GM12878 (cell line): ENCODE measurements around the gene ZNF93. TPM values are rescaled to one million over a fixed set of nuclear protein-coding genes. Genes with fewer than 3 reads are reported as not detected.

Experiments
- ATAC-seq: fragments of 200-7000 bp; cut with Tn5 transposase; 3 replicates; pipeline ENCODE4 v1.9.1; 2020; ENCODE audit warnings: mild to moderate bottlenecking, moderate library complexity
- Bru-seq: library from RNA; stranded (reverse); fragments of 400-500 nt; gene quantifications from one replicate; lab custom pipeline; 2021; lab: Mats Ljungman, UMichigan
- BruChase-seq, 2 experiments: library from RNA; stranded (reverse); fragments of 400-500 nt; gene quantifications; one replicate each; lab custom pipeline; 2021; lab: Mats Ljungman, UMichigan
- BruUV-seq: library from RNA; stranded (reverse); fragments of 400-500 nt; replicated peaks from 2 replicates; lab custom pipeline; 2021; lab: Mats Ljungman, UMichigan
- CTCF ChIA-PET: fragments of 300-600 bp; sonication (Branson Sonifier 250); formaldehyde crosslinking; extraction: SDS; loops from one replicate; lab custom pipeline; 2021; ENCODE audit warnings: inconsistent platforms; lab: Yijun Ruan, JAX
- POLR2A ChIA-PET: fragments of 350-600 bp; formaldehyde crosslinking; extraction: SDS; loops from one replicate; lab custom pipeline; 2021; ENCODE audit warnings: inconsistent platforms; lab: Charles Lee
- RAD21 ChIA-PET: fragments of 300-600 bp; sonication (Branson Sonifier 250); formaldehyde crosslinking; loops from one replicate; lab custom pipeline; 2023; ENCODE audit warnings: antibody characterized with exemption; ENCODE audit not compliant: unreplicated experiment; lab: Charles Lee
- SMC1A ChIA-PET: fragments of 300-600 bp; sonication (Branson Sonifier 250); formaldehyde crosslinking; loops from one replicate; lab custom pipeline; 2023; ENCODE audit not compliant: unreplicated experiment, uncharacterized antibody; lab: Charles Lee
- DNase-seq: peaks from one replicate; pipeline ENCODE4 v3.0.0-alpha.2; 2011; ENCODE audit warnings: low read depth, low spot score
- FAIRE-seq: peaks from 3 replicates; lab custom pipeline; 2011; peaks lifted over from hg19 to GRCh38; lab: Jason Lieb, UNC
- H2AFZ ChIP-seq: 2 replicates; pipeline ENCODE4 v1.6.0; 2011; ENCODE audit warnings: low read depth, low read length, control low read depth; ENCODE audit not compliant: control insufficient read depth
- H3K27ac ChIP-seq: 2 replicates; pipeline ENCODE4 v1.5.1; 2011; ENCODE audit warnings: control low read depth; ENCODE audit not compliant: control insufficient read depth, insufficient read depth
- H3K27me3 ChIP-seq, 2 experiments: replicated peaks in 1 of 2; 2 replicates each; pipeline versions ENCODE4 v1.6.0 to v1.6.1; 2011; ENCODE audit warnings: low read length in 1 of 2; ENCODE audit not compliant: control insufficient read depth in 2 of 2, insufficient read depth in 2 of 2
- H3K36me3 ChIP-seq, 2 experiments: 2 replicates each; pipeline ENCODE4 v1.5.1; 2011; ENCODE audit warnings: low read length in 1 of 2; ENCODE audit not compliant: control insufficient read depth in 2 of 2, insufficient read depth in 2 of 2
- H3K4me1 ChIP-seq: 2 replicates; pipeline ENCODE4 v1.6.1; 2011; ENCODE audit warnings: mild to moderate bottlenecking, low read length, moderate library complexity, mixed read lengths; ENCODE audit not compliant: control insufficient read depth, insufficient read depth
- H3K4me2 ChIP-seq: 2 replicates; pipeline ENCODE4 v1.6.0; 2011; ENCODE audit warnings: control low read depth; ENCODE audit not compliant: control insufficient read depth, insufficient read depth
- H3K4me3 ChIP-seq: fragments of 200-600 bp; sonication (generic); 2 replicates; pipeline ENCODE4 v1.5.1; 2016
- H3K79me2 ChIP-seq: 2 replicates; pipeline ENCODE4 v1.6.0; 2011; ENCODE audit warnings: low read length; ENCODE audit not compliant: control insufficient read depth, insufficient read depth
- H3K9ac ChIP-seq: 2 replicates; pipeline ENCODE4 v1.8.0; 2011; ENCODE audit warnings: low read length, control low read depth, mixed read lengths; ENCODE audit not compliant: control insufficient read depth, insufficient read depth
- H3K9me3 ChIP-seq: replicated peaks from 3 replicates; pipeline ENCODE4 v1.5.1; 2011; ENCODE audit warnings: mild to moderate bottlenecking, low read length; ENCODE audit not compliant: control insufficient read depth, insufficient read depth
- H4K20me1 ChIP-seq: 2 replicates; pipeline ENCODE4 v1.6.0; 2011; ENCODE audit not compliant: control insufficient read depth, insufficient read depth
- CBX3 ChIP-seq: fragments of 200-600 bp; sonication (generic); IDR thresholded peaks from 2 replicates; pipeline ENCODE4 v1.6.1; 2016; ENCODE audit warnings: low read depth, borderline replicate concordance
- GABPA ChIP-seq: IDR thresholded peaks from 2 replicates; pipeline ENCODE4 v1.6.1; 2014; ENCODE audit warnings: antibody characterized with exemption, low read depth, mild to moderate bottlenecking, inconsistent platforms
- JUNB ChIP-seq: IDR thresholded peaks from 2 replicates; pipeline ENCODE4 v1.6.1; 2016; ENCODE audit warnings: antibody characterized with exemption, mild to moderate bottlenecking
- LARP7 ChIP-seq: fragments of 450-650 bp; IDR thresholded peaks from 2 replicates; pipeline ENCODE4 v1.6.1; 2017; ENCODE audit warnings: mild to moderate bottlenecking
- MYB ChIP-seq: fragments of 150-350 bp; IDR thresholded peaks from 2 replicates; pipeline ENCODE4 v1.6.1; 2014; ENCODE audit warnings: mild to moderate bottlenecking, low read depth, low read length, borderline replicate concordance
- MYC ChIP-seq: IDR thresholded peaks from 2 replicates; pipeline ENCODE4 v1.6.1; 2011; ENCODE audit warnings: mild to moderate bottlenecking, low read length, moderate library complexity, inconsistent platforms; ENCODE audit not compliant: insufficient read depth, insufficient replicate concordance, insufficient read length, severe bottlenecking
- NFYB ChIP-seq: IDR thresholded peaks from 2 replicates; pipeline ENCODE4 v1.6.1; 2011; ENCODE audit warnings: low read depth, mild to moderate bottlenecking, low read length, improper control_type of control experiment, moderate library complexity; ENCODE audit not compliant: insufficient read depth
- NKRF ChIP-seq: fragments of 450-650 bp; conservative IDR thresholded peaks from 2 replicates; pipeline ENCODE4 v1.6.1; 2017; ENCODE audit warnings: mild to moderate bottlenecking, moderate library complexity
- NR2C1 ChIP-seq: fragments of 450-650 bp; IDR thresholded peaks from 2 replicates; pipeline ENCODE4 v1.6.1; 2017; ENCODE audit warnings: antibody characterized with exemption, mild to moderate bottlenecking, moderate library complexity
- PAX5 ChIP-seq: IDR thresholded peaks from 2 replicates; pipeline ENCODE4 v1.6.1; 2011; ENCODE audit warnings: low read depth, low read length, borderline replicate concordance
- PBX3 ChIP-seq: IDR thresholded peaks from 2 replicates; pipeline ENCODE4 v1.6.1; 2011; ENCODE audit warnings: mild to moderate bottlenecking, low read depth, low read length, moderate library complexity; ENCODE audit not compliant: insufficient replicate concordance
- POLR2A ChIP-seq: IDR thresholded peaks from 2 replicates; pipeline ENCODE4 v1.6.1; 2011; ENCODE audit warnings: low read depth, mild to moderate bottlenecking, low read length
- POU2F2 ChIP-seq: IDR thresholded peaks from 3 replicates; pipeline ENCODE4 v1.6.1; 2011; ENCODE audit warnings: low read depth, mild to moderate bottlenecking, low read length, borderline replicate concordance
- RAD51 ChIP-seq: fragments of 450-650 bp; IDR thresholded peaks from 2 replicates; pipeline ENCODE4 v1.6.1; 2016; ENCODE audit warnings: moderate library complexity, mild to moderate bottlenecking, inconsistent platforms
- RFX5 ChIP-seq: IDR thresholded peaks from 2 replicates; pipeline ENCODE4 v1.6.1; 2011; ENCODE audit warnings: low read depth, low read length, improper control_type of control experiment
- WRNIP1 ChIP-seq: IDR thresholded peaks from 2 replicates; pipeline ENCODE4 v1.6.1; 2011; ENCODE audit warnings: low read depth, low read length, improper control_type of control experiment, borderline replicate concordance
- WGBS: methylation state at CpG from one replicate; pipeline ENCODE4 v1.1.6; 2016; ENCODE audit warnings: low lambda C conversion rate; ENCODE audit not compliant: insufficient replicate concordance, insufficient coverage; ENCODE audit errors: missing lambda C conversion rate; 5-methylcytosine and 5-hydroxymethylcytosine counted together
- in situ Hi-C: fragments of 300-500 bp; cut with MboI; formaldehyde crosslinking; loops from 9 replicates; pipeline ENCODE4 v1.14.3; 2018; ENCODE audit warnings: mixed read lengths
- intact Hi-C: fragments of 100-400 bp; cut with micrococcal nuclease; formaldehyde crosslinking; loops from one replicate; pipeline ENCODE4 v1.14.2; 2022; ENCODE audit not compliant: unreplicated experiment
- long read RNA-seq, 2 experiments: library from polyadenylated mRNA; unstranded; transcript quantifications; one replicate each; pipeline ENCODE4 v2.0.0, GENCODE V29; 2019 to 2020
- polyA minus RNA-seq, 3 experiments: library from RNA; depleted of rRNA, polyadenylated mRNA; stranded (reverse); fragments of >200 nt; gene quantifications; 2 replicates each; pipeline ENCODE4 v1.2.3, GENCODE V29; 2011
- polyA plus RNA-seq, 11 experiments: library from polyadenylated mRNA; depleted of rRNA in 4 of 11; unstranded in 6 of 11; stranded (reverse) in 5 of 11; fragments of >200 nt; fragmentation: Nextera tagmentation in 4 of 11; fragmentation: Illumina TruSeq in 1 of 11; extraction: Ambion mirVana in 4 of 11; extraction: Trizol in 1 of 11; gene quantifications; 1 replicate in 1 of 11; 2 replicates in 10 of 11; pipeline versions ENCODE4 v1.2.1 to v1.2.3, GENCODE V29; 2011 to 2016; ENCODE audit warnings: inconsistent platforms in 2 of 11, missing spikeins in 2 of 11, low read depth in 1 of 11
- total RNA-seq, 4 experiments: library from RNA; depleted of rRNA in 3 of 4; stranded (reverse); fragments of >200 nt in 3 of 4; fragmentation: Illumina TruSeq in 1 of 4; extraction: Trizol in 1 of 4; gene quantifications; 2 replicates each; pipeline versions ENCODE4 v1.2.1 to v1.2.3, GENCODE V29; 2013 to 2021

ZNF93 gene
- total RNA-seq (2013; cell fraction: nucleolus; rRNA removed), result 38.4 and 47.9 TPM in 2 replicates
- 1.1 and 2.0 TPM in 2 replicates for total RNA-seq (2014; rRNA removed)
- 2.1 and 2.6 TPM in 2 replicates for total RNA-seq (2014; rRNA removed; fragmentation: Illumina TruSeq; extraction: Trizol)
- 0.58 and 0.77 TPM in 2 replicates for total RNA-seq (2021)
- 5.5 TPM for polyA plus RNA-seq (2011; ENCODE audit: low read depth)
- 7.9 and 8.8 TPM in 2 replicates for polyA plus RNA-seq (2011; rRNA removed)
- 6.4 and 8.5 TPM in 2 replicates for polyA plus RNA-seq (2011; cell fraction: cytosol; rRNA removed)
- polyA plus RNA-seq (2011; cell fraction: nucleus; rRNA removed), result 6.1 and 6.6 TPM in 2 replicates
- 4.2 and 4.5 TPM in 2 replicates for polyA plus RNA-seq (2012)
- 2.0 and 2.2 TPM in 2 replicates for polyA plus RNA-seq (2014; fragmentation: Illumina TruSeq; extraction: Trizol)
- 1 to 10 TPM; 1.4 to 1.9 TPM for polyA plus RNA-seq (2014; fragmentation: Nextera tagmentation; extraction: Ambion mirVana)
- polyA plus RNA-seq (2014; rRNA removed), result 0.70 and 2.0 TPM in 2 replicates
- 1 to 10 TPM; 2.4 to 3.0 TPM for polyA plus RNA-seq (2016; fragmentation: Nextera tagmentation; extraction: Ambion mirVana)
- polyA minus RNA-seq (2011; rRNA and poly(A)+ RNA removed), result 12.1 and 13.5 TPM in 2 replicates
- 3.1 and 5.1 TPM in 2 replicates for polyA minus RNA-seq (2011; cell fraction: cytosol; rRNA and poly(A)+ RNA removed)
- polyA minus RNA-seq (2011; cell fraction: nucleus; rRNA and poly(A)+ RNA removed), result 5.4 and 9.2 TPM in 2 replicates
- Bru-seq, nascent RNA, result percentile 73 among the genes with signal in this experiment
- percentile 56 among the genes with signal in this experiment for BruChase-seq, experiment 1, labeled RNA remaining after a 6-hour chase
- percentile 60 among the genes with signal in this experiment for BruChase-seq, experiment 2, labeled RNA remaining after a 2-hour chase
- long read RNA-seq, experiment 1, partial matches to known transcripts, result 0 of 4 reads
- long read RNA-seq, experiment 1, other reads (novel, unspliced or antisense), result 0 of 4 reads
- long read RNA-seq, experiment 2, transcript ZNF93-201 (4 exons, 2,648 nt), result major isoform, 34 of 46 reads
- long read RNA-seq, experiment 2, partial matches to known transcripts, result 1 of 46 reads
- long read RNA-seq, experiment 2, other reads (novel, unspliced or antisense), result 6 of 46 reads

- Histone ChIP-seq H3K4me2 (peak within 1 kb of the TSS; percentile 59), H3K36me3 (no peaks in the 10 kb centered on the region), H3K79me2 (peaks cover 3% of the 10 kb centered on the region), H4K20me1 (no peaks in the 10 kb centered on the region), H3K4me3 (peak within 1 kb of the TSS; percentile 70), H3K9ac (peak within 1 kb of the TSS; percentile 56), H3K9me3 (peaks cover 12% of the 10 kb centered on the region; the same call in 2 of the 3 replicates), H3K27ac (peak within 1 kb of the TSS; percentile 78), H3K27me3 (no peaks in the 10 kb centered on the region), H2AFZ (peak within 1 kb of the TSS; percentile 68), H3K4me1 (no peaks in the 10 kb centered on the region)
- TSS peak; percentile 88 for BruUV-seq
- 2% methylated on average over 34 of the region's 35 CpGs for WGBS
- ChIA-PET RAD21 (interaction anchor here (0.9 to 3.4 kb wide), 8 partner anchors 10 to 875 kb away, joined by 3 to 24 read pairs (median 6); partner anchors contain the start of genes ZNF253, ZNF506 and ZNF66), POLR2A (interaction anchor here (0.5 to 4.2 kb wide), 13 partner anchors 10 to 371 kb away, joined by 3 to 30 read pairs (median 4); partner anchors contain the start of genes ATP13A1, ZNF101, ZNF253 and ZNF506), SMC1A (interaction anchor here (0.6 to 4.2 kb wide), 10 partner anchors 10 to 239 kb away, joined by 3 to 31 read pairs (median 6); partner anchors contain the start of genes ZNF101, ZNF253 and ZNF506), CTCF (interaction anchor here (0.8 to 1.7 kb wide), 6 partner anchors 10 to 369 kb away, joined by 3 to 5 read pairs (median 3); partner anchors contain the start of genes ZNF14 and ZNF253)
- DNase-seq (peak; percentile 88), ATAC-seq (peak; percentile 95), FAIRE-seq (peak; percentile 13)
- intact Hi-C loops (loop anchor here (5.0 to 10.0 kb wide), 2 partner anchors 79 to 236 kb away; partner anchors contain the start of genes ATP13A1, ZNF101 and ZNF506), in situ Hi-C loops (no loop called here)
- no peak for TF ChIP-seq WRNIP1
- TF ChIP-seq PAX5, result peak; percentile 21; the same call in 1 of the 2 replicates
- no peak for TF ChIP-seq MYB
- no peak for TF ChIP-seq JUNB
- peak; percentile 77 for TF ChIP-seq POLR2A
- TF ChIP-seq GABPA, result no peak
- peak; percentile 92 for TF ChIP-seq PBX3
- TF ChIP-seq NR2C1, result no peak
- TF ChIP-seq RAD51, result peak; percentile 93
- no peak for TF ChIP-seq CBX3
- TF ChIP-seq MYC, result no peak
- 0 out of 2 replicates have a peak, but pooled peaks have one; percentile 20 for TF ChIP-seq RFX5
- TF ChIP-seq POU2F2, result peak; percentile 46; the same call in 1 of the 3 replicates
- TF ChIP-seq LARP7, result no peak
- TF ChIP-seq NFYB, result peak; percentile 91
- TF ChIP-seq NKRF, result peak; percentile 90
Measured at GRCh38 chr19:19900729-19901444, at the start of gene ZNF93. ZNF93 (plus strand) TSS chr19:19900946; CDS start chr19:19901089, 143 bp downstream.
